Chondrocyte (in vitro differentiated cells): ENCODE measurements around the gene CBX5. TPM values are rescaled to one million over a fixed set of nuclear protein-coding genes. Genes with fewer than 3 reads are reported as not detected.
A peak's percentile ranks its signal among the peaks of the same experiment; 100 is the strongest.

Experiments
- DNase-seq: peaks from one replicate; pipeline ENCODE4 v3.0.0; 2021; ENCODE audit warnings: mixed read lengths, low spot score
- H3K27ac Mint-ChIP-seq: one replicate; pipeline ENCODE4 v1.8.0; 2021; ENCODE audit warnings: mild to moderate bottlenecking, moderate library complexity, mixed read lengths; ENCODE audit not compliant: unreplicated experiment
- H3K27me3 Mint-ChIP-seq: 2 replicates; pipeline ENCODE4 v1.8.0; 2021; ENCODE audit warnings: low read depth, mixed read lengths
- H3K36me3 Mint-ChIP-seq: 2 replicates; pipeline ENCODE4 v1.8.0; 2021; ENCODE audit warnings: low read depth, mixed read lengths
- H3K4me1 Mint-ChIP-seq: 2 replicates; pipeline ENCODE4 v1.8.0; 2021; ENCODE audit warnings: low read depth, mild to moderate bottlenecking, mixed read lengths
- H3K4me3 Mint-ChIP-seq: one replicate; pipeline ENCODE4 v1.8.0; 2021; ENCODE audit warnings: mild to moderate bottlenecking, moderate library complexity, mixed read lengths; ENCODE audit not compliant: unreplicated experiment
- H3K9me3 Mint-ChIP-seq: 2 replicates; pipeline ENCODE4 v1.8.0; 2021; ENCODE audit warnings: low read depth, mixed read lengths
- total RNA-seq: library from RNA; stranded (reverse); gene quantifications from 3 replicates; pipeline ENCODE4 v1.2.1, GENCODE V29; 2021
- TF ChIP-seq, protein P1 (sequence below): fragments of 200-600 bp; sonication (generic); IDR thresholded peaks from 2 replicates; pipeline ENCODE4 v1.5.0; 2021; ENCODE audit warnings: antibody characterized with exemption, mild to moderate bottlenecking, moderate library complexity

Gene CBX5
- total RNA-seq, 1 donor from 2014 or later, result 79.4 TPM

DNA sequence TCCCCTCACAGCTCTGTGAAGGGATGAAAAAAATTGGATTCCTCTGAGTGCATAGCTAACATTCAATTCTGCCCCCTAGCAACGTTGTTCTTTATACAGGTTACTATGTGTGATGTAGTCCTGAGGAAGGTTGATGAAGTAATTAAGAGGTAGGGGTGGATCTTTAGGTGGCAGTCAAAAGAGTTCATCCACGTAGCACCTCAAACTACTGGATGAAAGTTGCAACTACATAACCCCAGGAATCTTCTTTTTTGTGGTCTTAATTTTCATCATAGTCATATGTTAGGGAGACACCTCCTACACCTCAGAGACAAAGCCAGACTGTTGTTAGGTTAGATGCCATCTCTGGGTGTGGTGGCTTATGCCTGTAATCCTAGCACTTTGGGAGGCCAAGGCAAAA is 31.1 kb upstream of the CBX5 start:
- TF ChIP-seq, protein P1, sequence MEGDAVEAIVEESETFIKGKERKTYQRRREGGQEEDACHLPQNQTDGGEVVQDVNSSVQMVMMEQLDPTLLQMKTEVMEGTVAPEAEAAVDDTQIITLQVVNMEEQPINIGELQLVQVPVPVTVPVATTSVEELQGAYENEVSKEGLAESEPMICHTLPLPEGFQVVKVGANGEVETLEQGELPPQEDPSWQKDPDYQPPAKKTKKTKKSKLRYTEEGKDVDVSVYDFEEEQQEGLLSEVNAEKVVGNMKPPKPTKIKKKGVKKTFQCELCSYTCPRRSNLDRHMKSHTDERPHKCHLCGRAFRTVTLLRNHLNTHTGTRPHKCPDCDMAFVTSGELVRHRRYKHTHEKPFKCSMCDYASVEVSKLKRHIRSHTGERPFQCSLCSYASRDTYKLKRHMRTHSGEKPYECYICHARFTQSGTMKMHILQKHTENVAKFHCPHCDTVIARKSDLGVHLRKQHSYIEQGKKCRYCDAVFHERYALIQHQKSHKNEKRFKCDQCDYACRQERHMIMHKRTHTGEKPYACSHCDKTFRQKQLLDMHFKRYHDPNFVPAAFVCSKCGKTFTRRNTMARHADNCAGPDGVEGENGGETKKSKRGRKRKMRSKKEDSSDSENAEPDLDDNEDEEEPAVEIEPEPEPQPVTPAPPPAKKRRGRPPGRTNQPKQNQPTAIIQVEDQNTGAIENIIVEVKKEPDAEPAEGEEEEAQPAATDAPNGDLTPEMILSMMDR, result no peak
- H3K36me3 Mint-ChIP-seq, result no peaks in the 10 kb centered on the region
- no peaks in the 10 kb centered on the region for H3K9me3 Mint-ChIP-seq
- no peak overlapping the region for H3K27ac Mint-ChIP-seq
- no peaks in the 10 kb centered on the region for H3K27me3 Mint-ChIP-seq
- no peak for DNase-seq
- H3K4me1 Mint-ChIP-seq, result no peaks in the 10 kb centered on the region
- H3K4me3 Mint-ChIP-seq, result no peak overlapping the region

- DNase-seq, result peak; percentile 75
- Mint-ChIP-seq H3K27me3 (no peaks in the 10 kb centered on the region), H3K27ac (no peak overlapping the region), H3K9me3 (no peaks in the 10 kb centered on the region), H3K4me1 (peaks cover 2% of the 10 kb centered on the region), H3K36me3 (no peaks in the 10 kb centered on the region), H3K4me3 (no peak overlapping the region)
- TF ChIP-seq, protein P1, result no peak
These were observed 27.2 kb upstream of the CBX5 start for GRCh38 chr12:54306925-54307741.

DNA sequence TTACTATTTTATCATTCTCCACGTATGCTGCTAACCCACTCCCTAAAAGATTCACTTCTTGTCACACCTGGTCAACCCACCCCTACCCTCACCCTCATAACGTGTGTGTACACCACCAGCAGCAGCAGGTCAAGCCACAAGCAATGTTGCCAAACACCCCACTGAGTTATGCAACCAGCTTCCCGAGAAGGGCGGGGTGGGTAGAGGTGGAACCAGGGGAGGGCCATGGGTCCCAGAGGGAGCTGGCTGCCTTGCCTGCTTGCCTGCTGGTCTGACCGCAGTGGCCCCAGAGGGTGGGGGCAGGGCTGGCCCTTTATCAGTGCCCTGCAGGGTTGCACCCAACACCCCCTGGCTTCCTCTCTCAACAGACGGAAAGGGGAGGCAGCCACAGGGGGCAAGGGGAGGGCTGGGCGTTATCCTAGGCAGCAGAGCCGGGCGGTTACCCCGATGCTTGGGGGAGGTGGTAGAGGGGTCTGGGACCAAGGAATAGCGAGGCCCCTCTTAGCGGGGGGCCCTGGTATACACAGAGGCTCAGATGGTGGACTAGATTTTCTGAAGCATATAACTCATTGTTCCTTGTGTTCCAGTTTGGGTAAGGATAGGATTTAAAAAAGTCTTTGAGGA is 24.4 kb upstream of the CBX5 start:
- Mint-ChIP-seq H3K4me1 (peaks cover 16% of the 10 kb centered on the region), H3K27me3 (peaks cover 11% of the 10 kb centered on the region), H3K4me3 (no peak overlapping the region), H3K27ac (no peak overlapping the region), H3K9me3 (no peaks in the 10 kb centered on the region), H3K36me3 (no peaks in the 10 kb centered on the region)
- TF ChIP-seq, protein P1, result no peak
- DNase-seq, result peak; percentile 69

- peaks cover 16% of the 10 kb centered on the region for H3K4me1 Mint-ChIP-seq
These were observed 23.7 kb upstream of the CBX5 start for GRCh38 chr12:54303640-54304039.

DNA sequence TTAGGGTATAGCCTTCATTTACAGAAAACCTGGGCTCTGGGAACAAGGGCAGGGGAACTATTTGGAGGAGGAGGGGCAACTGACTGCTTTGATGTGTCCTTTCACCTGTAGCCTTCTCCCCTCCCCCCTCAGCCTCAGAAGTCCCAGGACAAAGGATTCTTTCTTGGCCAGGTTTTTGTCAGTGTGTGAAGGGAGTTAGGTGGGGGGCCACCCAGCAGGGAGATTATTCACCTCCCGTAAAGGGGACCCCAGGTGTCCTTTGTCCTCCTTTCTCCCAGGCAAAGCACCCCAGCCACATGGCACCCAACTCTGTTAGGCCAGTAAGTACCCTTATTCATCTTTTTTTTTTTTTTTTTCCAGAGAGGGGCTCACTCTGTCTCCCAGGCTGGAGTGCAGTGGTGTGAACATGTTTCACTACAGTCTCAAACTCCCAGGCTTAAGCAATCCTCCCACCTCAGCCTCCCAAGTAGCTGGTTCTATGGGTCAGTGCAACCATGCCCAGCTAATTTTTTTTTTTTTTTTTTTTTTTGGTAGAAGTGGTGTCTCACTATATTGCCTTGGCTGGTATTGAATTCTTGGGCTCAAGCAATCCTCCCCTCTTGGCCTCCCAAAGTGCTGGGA is 21.6 kb upstream of the CBX5 start:
- DNase-seq, result peak; percentile 51
- Mint-ChIP-seq H3K27me3 (peaks cover 13% of the 10 kb centered on the region), H3K4me1 (peaks cover 16% of the 10 kb centered on the region), H3K4me3 (no peak overlapping the region), H3K27ac (no peak overlapping the region), H3K9me3 (no peaks in the 10 kb centered on the region), H3K36me3 (no peaks in the 10 kb centered on the region)
- TF ChIP-seq, protein P1, result no peak

More at GRCh38 chr12:54303640-54304039, 23.7 kb upstream of the CBX5 start:
- TF ChIP-seq, protein P1, result no peak
- no peaks in the 10 kb centered on the region for H3K36me3 Mint-ChIP-seq
- H3K4me3 Mint-ChIP-seq, result no peak overlapping the region
- no peak overlapping the region for H3K27ac Mint-ChIP-seq
- H3K9me3 Mint-ChIP-seq, result no peaks in the 10 kb centered on the region
- peaks cover 11% of the 10 kb centered on the region for H3K27me3 Mint-ChIP-seq
- no peak for DNase-seq
